Upper lobe of left lung (tissue), 4 donors: ENCODE results near the gene SULF2.

Source experiments
- POLR2A ChIP-seq, 4 donors: fragments of 450-650 bp; IDR thresholded peaks; one replicate each; pipeline ENCODE4 v1.5.1; 2016 to 2017; ENCODE audit warnings: antibody characterized with exemption in 4 of 4, mild to moderate bottlenecking in 2 of 4
- TF ChIP-seq, protein P1 (sequence below), 6 experiments: fragments of 450-650 bp in 4 of 6; fragments of 200-600 bp in 2 of 6; sonication (generic) in 2 of 6; IDR thresholded peaks; one replicate each; pipeline ENCODE4 v1.5.1; 2016 to 2019; ENCODE audit warnings: antibody characterized with exemption in 6 of 6

DNA sequence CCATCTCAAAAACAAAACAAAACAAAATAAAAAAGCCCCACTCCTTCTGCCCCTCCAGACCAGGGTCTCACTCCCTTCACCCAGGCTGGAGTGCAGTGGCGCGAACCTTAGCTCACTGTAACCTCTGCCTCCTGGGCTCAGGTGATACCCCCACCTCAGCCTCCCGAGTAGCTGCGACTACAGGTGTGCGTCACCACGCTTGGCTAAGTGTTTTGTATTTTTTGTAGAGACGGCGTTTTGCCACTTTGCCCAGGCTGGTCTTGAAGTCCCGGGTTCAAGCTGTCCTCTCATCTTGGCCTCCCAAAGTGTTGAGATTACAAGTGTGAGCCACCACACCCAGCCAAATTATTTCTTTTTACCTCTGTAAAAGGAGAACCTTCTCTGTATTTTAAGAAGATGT lies 173.5 kb downstream of the SULF2 start:
- TF ChIP-seq, protein P1, sequence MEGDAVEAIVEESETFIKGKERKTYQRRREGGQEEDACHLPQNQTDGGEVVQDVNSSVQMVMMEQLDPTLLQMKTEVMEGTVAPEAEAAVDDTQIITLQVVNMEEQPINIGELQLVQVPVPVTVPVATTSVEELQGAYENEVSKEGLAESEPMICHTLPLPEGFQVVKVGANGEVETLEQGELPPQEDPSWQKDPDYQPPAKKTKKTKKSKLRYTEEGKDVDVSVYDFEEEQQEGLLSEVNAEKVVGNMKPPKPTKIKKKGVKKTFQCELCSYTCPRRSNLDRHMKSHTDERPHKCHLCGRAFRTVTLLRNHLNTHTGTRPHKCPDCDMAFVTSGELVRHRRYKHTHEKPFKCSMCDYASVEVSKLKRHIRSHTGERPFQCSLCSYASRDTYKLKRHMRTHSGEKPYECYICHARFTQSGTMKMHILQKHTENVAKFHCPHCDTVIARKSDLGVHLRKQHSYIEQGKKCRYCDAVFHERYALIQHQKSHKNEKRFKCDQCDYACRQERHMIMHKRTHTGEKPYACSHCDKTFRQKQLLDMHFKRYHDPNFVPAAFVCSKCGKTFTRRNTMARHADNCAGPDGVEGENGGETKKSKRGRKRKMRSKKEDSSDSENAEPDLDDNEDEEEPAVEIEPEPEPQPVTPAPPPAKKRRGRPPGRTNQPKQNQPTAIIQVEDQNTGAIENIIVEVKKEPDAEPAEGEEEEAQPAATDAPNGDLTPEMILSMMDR (IDR thresholded peaks at IDR 0.05) = no peak
- no peak for TF ChIP-seq POLR2A (IDR thresholded peaks at IDR 0.05)
